ENCODE measurements around the gene FAM83E.

GRCh38 chr19:48660852-48661710, 46.2 kb upstream of the FAM83E start:
- TF ChIP-seq CTCF (IDR thresholded peaks at IDR 0.05; ENCODE audit: control extremely low read depth in 1 of 3, insufficient read depth in 1 of 3, low read depth in 1 of 3, low read length in 3 of 3) (no peak), SUZ12 (IDR thresholded peaks at IDR 0.05; ENCODE audit: low read length) (no peak), JUN (IDR thresholded peaks at IDR 0.05; ENCODE audit: low read depth, low read length) (no peak), POLR2AphosphoS5 (IDR thresholded peaks at IDR 0.05; ENCODE audit: low read depth, low read length) (no peak), ATF2 (IDR thresholded peaks at IDR 0.05; ENCODE audit: low read length) (no peak), TAF1 (IDR thresholded peaks at IDR 0.05; ENCODE audit: low read depth, low read length) (no peak)
